Mammary epithelial cell (primary cell): ENCODE results near the gene LRBA.

Experiments
- CTCF ChIP-seq, 2 donors: IDR thresholded peaks in 1 of 2; conservative IDR thresholded peaks in 1 of 2; 2 replicates each; pipeline ENCODE4 v1.5.1; 2011 to 2012; ENCODE audit warnings: inconsistent platforms in 2 of 2, low read length in 2 of 2, mild to moderate bottlenecking in 2 of 2, control low read depth in 1 of 2, low read depth in 1 of 2; ENCODE audit not compliant: insufficient read depth in 1 of 2; ENCODE audit errors: extremely low read depth in 1 of 2
- EZH2 ChIP-seq: IDR thresholded peaks from 2 replicates; pipeline ENCODE4 v1.6.1; 2012; ENCODE audit warnings: low read length, inconsistent platforms, borderline replicate concordance

DNA sequence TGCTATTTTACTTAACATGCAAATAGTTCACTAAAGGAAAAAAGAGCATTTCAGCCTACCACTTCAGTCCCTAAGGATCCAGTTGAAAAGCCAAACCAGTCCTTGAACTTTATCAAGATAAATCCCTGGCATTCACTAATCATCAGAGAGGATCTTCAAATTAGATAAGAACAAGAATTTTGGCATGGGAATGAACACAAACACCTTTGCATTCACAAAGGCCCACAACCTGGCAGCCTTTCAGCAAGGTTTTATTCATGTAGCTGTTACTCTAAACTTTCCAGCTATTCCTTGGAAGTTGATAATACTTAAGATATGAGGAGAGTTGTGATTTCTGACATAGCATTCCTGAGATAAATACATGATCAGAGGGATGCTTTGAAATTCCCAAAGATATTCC is 193.4 kb downstream of the LRBA start:
- no peak for TF ChIP-seq CTCF (conservative IDR thresholded peaks at IDR 0.05 in 1 of 2, IDR thresholded peaks at IDR 0.05 in 1 of 2; ENCODE audit: extremely low read depth in 1 of 2, insufficient read depth in 1 of 2, low read depth in 1 of 2, low read length in 2 of 2)
- TF ChIP-seq EZH2 = no peak
